H1 (cell line): Measurements from ENCODE around the gene ICAM5. TPM values are rescaled to one million over a fixed set of nuclear protein-coding genes. Genes with fewer than 3 reads are reported as not detected.

Source experiments
- BRCA1 ChIP-seq: IDR thresholded peaks from 2 replicates; pipeline ENCODE4 v1.6.1; 2012; ENCODE audit warnings: low read depth, low read length, improper control_type of control experiment
- MAFK ChIP-seq: IDR thresholded peaks from 2 replicates; pipeline ENCODE4 v1.6.1; 2012; ENCODE audit warnings: low read depth, mild to moderate bottlenecking, improper control_type of control experiment, low read length
- RFX5 ChIP-seq: IDR thresholded peaks from 2 replicates; pipeline ENCODE4 v1.6.1; 2011; ENCODE audit warnings: low read depth, low read length, improper control_type of control experiment, borderline replicate concordance
- polyA plus RNA-seq, 7 experiments: library from polyadenylated mRNA; depleted of rRNA in 3 of 7; stranded (reverse) in 5 of 7; unstranded in 2 of 7; fragments of >200 nt in 5 of 7; fragments of 200-250 nt in 2 of 7; gene quantifications; 1 replicate in 5 of 7; 2 replicates in 1 of 7; 4 replicates in 1 of 7; pipeline versions ENCODE4 v1.2.1 to v1.2.3, GENCODE V29; 2011 to 2013; ENCODE audit warnings: missing spikeins in 2 of 7, mixed read lengths in 2 of 7
- total RNA-seq: library from RNA; stranded (reverse); fragmentation: NEBNext Ultra II Directional; extraction: Animal tissue kit (Norgen Biotek cat#: 25700); gene quantifications from 2 replicates; pipeline ENCODE4 v1.2.1, GENCODE V29; 2021

Gene ICAM5
- total and polyA plus RNA-seq, 2 of the 8 experiments (the other 6 are each of a cell fraction or from before 2014, with no cell fraction given): 3.9 to 4.8 TPM

- TF ChIP-seq MAFK (no peak), BRCA1 (no peak), RFX5 (no peak)
Measured at GRCh38 chr19:10339380-10339960, 49.7 kb downstream of the ICAM5 start, which contains the start of gene ICAM3 (continued).
